Measurements from ENCODE around the gene SDSL. TPM values are rescaled to one million over a fixed set of nuclear protein-coding genes. Genes with fewer than 3 reads are reported as not detected.

SDSL gene
- total and polyA plus RNA-seq, 10 of the 15 experiments (the other 5 are each of a cell fraction or from before 2014, with no cell fraction given) = 0.18 to 4.4 (median 1.0) TPM

GRCh38 chr12:113437729-113438100, 15.5 kb downstream of the SDSL start:
- ChIA-PET POLR2A (no interaction called here), CTCF (no interaction called here), RAD21 (ENCODE audit: unreplicated experiment) (no interaction called here), SMC1A (ENCODE audit: uncharacterized antibody, unreplicated experiment) (no interaction called here)
- no peak for FAIRE-seq
- ATAC-seq = no peak
- H3K4me1 ChIP-seq (ENCODE audit: control insufficient read depth, insufficient read depth, low read length) = no peaks in the 10 kb centered on the region
- intact Hi-C loops (cut with micrococcal nuclease; ENCODE audit: unreplicated experiment) = loop anchor here (10.0 kb wide), 1 partner anchor 477 kb away; no protein-coding TSS in a partner anchor
- no peaks in the 10 kb centered on the region; the same call in 1 of the 2 replicates for H4K20me1 ChIP-seq (ENCODE audit: control insufficient read depth, insufficient read depth)
- no peak overlapping the region for H3K27ac ChIP-seq (ENCODE audit: control insufficient read depth, insufficient read depth)
- no peak for DNase-seq (ENCODE audit: low read depth, low spot score)
- in situ Hi-C loops (cut with MboI) = loop anchor here (10.0 kb wide), 1 partner anchor 477 kb away; no protein-coding TSS in a partner anchor
- H3K27me3 ChIP-seq (replicated peaks in 1 of 2; ENCODE audit: control insufficient read depth in 2 of 2, insufficient read depth in 2 of 2, low read length in 1 of 2) = peaks cover 2 to 9% of the 10 kb centered on the region in 2 experiments; a peak in 3 of 4 replicates
- 10% methylated on average over 9 of the region's 9 CpGs for WGBS (ENCODE audit: insufficient coverage, insufficient replicate concordance, low lambda C conversion rate, missing lambda C conversion rate)
- no peak overlapping the region for H2AFZ ChIP-seq (ENCODE audit: control insufficient read depth, low read depth, low read length)
- H3K79me2 ChIP-seq (ENCODE audit: control insufficient read depth, insufficient read depth, low read length) = no peaks in the 10 kb centered on the region
- H3K9ac ChIP-seq (ENCODE audit: control insufficient read depth, insufficient read depth, low read length) = no peak overlapping the region
- H3K4me2 ChIP-seq (ENCODE audit: control insufficient read depth, insufficient read depth) = no peak overlapping the region
- TF ChIP-seq SKIL (IDR thresholded peaks at IDR 0.05; ENCODE audit: low read depth, poor library complexity, severe bottlenecking) (no peak), TCF12 (IDR thresholded peaks at IDR 0.05; ENCODE audit: low read depth, low read length) (no peak), ZBTB33 (IDR thresholded peaks at IDR 0.05) (no peak), PBX3 (IDR thresholded peaks at IDR 0.05; ENCODE audit: insufficient replicate concordance, low read depth, low read length) (no peak), ZNF687 (IDR thresholded peaks at IDR 0.05) (no peak), GABPA (IDR thresholded peaks at IDR 0.05; ENCODE audit: low read depth) (no peak), RBBP5 (conservative IDR thresholded peaks at IDR 0.05) (no peak), KDM1A (IDR thresholded peaks at IDR 0.05; ENCODE audit: borderline replicate concordance) (no peak), KAT2A (conservative IDR thresholded peaks at IDR 0.05; ENCODE audit: control insufficient read depth, low read depth, low read length) (no peak)
- no peaks in the 10 kb centered on the region for H3K9me3 ChIP-seq (replicated peaks; ENCODE audit: control insufficient read depth, insufficient read depth, low read length)
- H3K36me3 ChIP-seq (ENCODE audit: control insufficient read depth in 2 of 2, insufficient read depth in 2 of 2, low read length in 1 of 2) = no peaks in the 10 kb centered on the region
- BruUV-seq (replicated peaks) = no TSS peak
- H3K4me3 ChIP-seq = no peak overlapping the region
